Endometrial microvascular endothelial cells (primary cell): ENCODE measurements around the gene NAPEPLD. TPM values are rescaled to one million over a fixed set of nuclear protein-coding genes. Genes with fewer than 3 reads are reported as not detected.
"Not testable (repeated sequence)": the region's sequence is repeated elsewhere in the genome, so short reads cannot be mapped to it uniquely, and the experiment has no call there.

Source experiments
- in situ Hi-C: cut with HindIII; loops from 2 replicates; pipeline ENCODE4 v1.10.0; 2017; ENCODE audit warnings: low sequenced_read_pairs, low pct_unique_long_range_greater_than_20kb; ENCODE audit errors: inconsistent ontology term
- total RNA-seq: library from RNA; depleted of rRNA; stranded (reverse); fragments of >200 nt; gene quantifications from one replicate; pipeline ENCODE4 v1.2.3, GENCODE V29; 2015; ENCODE audit errors: inconsistent ontology term

The NAPEPLD gene
- total RNA-seq, 1 donor from 2014 or later, result 3.4 TPM

- in situ Hi-C loops, result no loop called here
Observed at GRCh38 chr7:103117465-103117864, 31.4 kb downstream of the NAPEPLD start.

- in situ Hi-C loops, result no loop called here
Observed at GRCh38 chr7:103116991-103117390, 31.9 kb downstream of the NAPEPLD start.

GRCh38 chr7:103116511-103116910, 32.4 kb downstream of the NAPEPLD start:
- in situ Hi-C loops, result no loop called here

GRCh38 chr7:103115771-103116170, 33.1 kb downstream of the NAPEPLD start:
- in situ Hi-C loops, result no loop called here

GRCh38 chr7:103114576-103115008, 34.3 kb downstream of the NAPEPLD start:
- in situ Hi-C loops, result no loop called here

GRCh38 chr7:103113164-103113563, 35.7 kb downstream of the NAPEPLD start:
- in situ Hi-C loops, result no loop called here

GRCh38 chr7:103106703-103107070, 42.2 kb downstream of the NAPEPLD start:
- in situ Hi-C loops, result not testable (repeated sequence)

- in situ Hi-C loops, result no loop called here
Observed at GRCh38 chr7:103106005-103106702, 42.7 kb downstream of the NAPEPLD start.

GRCh38 chr7:103101543-103101942, 47.4 kb downstream of the NAPEPLD start:
- in situ Hi-C loops, result no loop called here

GRCh38 chr7:103100348-103100747, 48.6 kb downstream of the NAPEPLD start:
- in situ Hi-C loops, result no loop called here

GRCh38 chr7:103097041-103097440, 51.9 kb downstream of the NAPEPLD start:
- in situ Hi-C loops, result no loop called here

- in situ Hi-C loops, result not testable (repeated sequence)
Observed at GRCh38 chr7:103095558-103095957, 53.3 kb downstream of the NAPEPLD start.

GRCh38 chr7:103094102-103094501, 54.8 kb downstream of the NAPEPLD start:
- in situ Hi-C loops, result no loop called here

GRCh38 chr7:103093429-103093828, 55.5 kb downstream of the NAPEPLD start:
- in situ Hi-C loops, result no loop called here

GRCh38 chr7:103092321-103092720, 56.6 kb downstream of the NAPEPLD start:
- in situ Hi-C loops, result not testable (repeated sequence)

- in situ Hi-C loops, result no loop called here
Observed at GRCh38 chr7:103083210-103083609, 65.7 kb downstream of the NAPEPLD start.

GRCh38 chr7:103082497-103082896, 66.4 kb downstream of the NAPEPLD start:
- in situ Hi-C loops, result no loop called here

GRCh38 chr7:103080923-103081322, 68.0 kb downstream of the NAPEPLD start:
- in situ Hi-C loops, result no loop called here

- in situ Hi-C loops, result no loop called here
Observed at GRCh38 chr7:103079836-103080235, 69.1 kb downstream of the NAPEPLD start.

- in situ Hi-C loops, result not testable (repeated sequence)
Observed at GRCh38 chr7:103078226-103078625, 70.7 kb downstream of the NAPEPLD start.

GRCh38 chr7:103077318-103077717, 71.6 kb downstream of the NAPEPLD start:
- in situ Hi-C loops, result no loop called here
